ENCODE measurements around the gene TIGD1.

Gene TIGD1

GRCh38 chr2:232577841-232578240 is 27.5 kb upstream of the TIGD1 start:
- Histone ChIP-seq H3K4me2 (ENCODE audit: low read depth, low read length, poor library complexity, severe bottlenecking) (no peak overlapping the region), H3K9me2 (replicated peaks; ENCODE audit: low read depth, low read length) (no peaks in the 10 kb centered on the region), H3K79me2 (ENCODE audit: insufficient read depth, low read length) (no peaks in the 10 kb centered on the region), H2AFZ (ENCODE audit: low read length) (no peak overlapping the region), H3K9me3 (ENCODE audit: insufficient read depth, low read depth, low read length) (no peaks in the 10 kb centered on the region), H3K9ac (ENCODE audit: low read depth, low read length, poor library complexity, severe bottlenecking) (no peak overlapping the region), H3K27me3 (ENCODE audit: insufficient read depth, low read length, poor library complexity, severe bottlenecking) (no peaks in the 10 kb centered on the region), H3K4me1 (ENCODE audit: insufficient read depth, low read length, poor library complexity, severe bottlenecking) (peaks cover 13% of the 10 kb centered on the region), H4K20me1 (ENCODE audit: insufficient read depth, low read length, poor library complexity, severe bottlenecking) (no peaks in the 10 kb centered on the region), H3K36me3 (ENCODE audit: insufficient read depth, low read length) (peaks cover 21% of the 10 kb centered on the region; the same call in 1 of the 2 replicates), H3K4me3 (ENCODE audit: low read length, poor library complexity, severe bottlenecking) (no peak overlapping the region), H3F3A (ENCODE audit: low read depth) (no peaks in the 10 kb centered on the region)
- no peak for TF ChIP-seq CTCF (conservative IDR thresholded peaks at IDR 0.05; ENCODE audit: low read length)
- no peak for TF ChIP-seq EZH2phosphoT487 (IDR thresholded peaks at IDR 0.05; ENCODE audit: borderline replicate concordance)

GRCh38 chr2:232576995-232577394 is 26.6 kb upstream of the TIGD1 start:
- no peaks in the 10 kb centered on the region for H3K79me2 ChIP-seq (ENCODE audit: insufficient read depth, low read length)
- H3K9ac ChIP-seq (ENCODE audit: low read depth, low read length, poor library complexity, severe bottlenecking): no peak overlapping the region
- H3K9me2 ChIP-seq (replicated peaks; ENCODE audit: low read depth, low read length): no peaks in the 10 kb centered on the region
- no peak for TF ChIP-seq EZH2phosphoT487 (IDR thresholded peaks at IDR 0.05; ENCODE audit: borderline replicate concordance)
- TF ChIP-seq CTCF (conservative IDR thresholded peaks at IDR 0.05; ENCODE audit: low read length): no peak
- H4K20me1 ChIP-seq (ENCODE audit: insufficient read depth, low read length, poor library complexity, severe bottlenecking): no peaks in the 10 kb centered on the region
- no peaks in the 10 kb centered on the region for H3K27me3 ChIP-seq (ENCODE audit: insufficient read depth, low read length, poor library complexity, severe bottlenecking)
- no peaks in the 10 kb centered on the region for H3K9me3 ChIP-seq (ENCODE audit: insufficient read depth, low read depth, low read length)
- H3K4me3 ChIP-seq (ENCODE audit: low read length, poor library complexity, severe bottlenecking): no peak overlapping the region
- no peak overlapping the region for H2AFZ ChIP-seq (ENCODE audit: low read length)
- peaks cover 22% of the 10 kb centered on the region; the same call in 1 of the 2 replicates for H3K36me3 ChIP-seq (ENCODE audit: insufficient read depth, low read length)
- H3K4me1 ChIP-seq (ENCODE audit: insufficient read depth, low read length, poor library complexity, severe bottlenecking): peaks cover 13% of the 10 kb centered on the region
- no peak overlapping the region for H3K4me2 ChIP-seq (ENCODE audit: low read depth, low read length, poor library complexity, severe bottlenecking)
- no peaks in the 10 kb centered on the region for H3F3A ChIP-seq (ENCODE audit: low read depth)

- Histone ChIP-seq H3K4me3 (ENCODE audit: low read length, poor library complexity, severe bottlenecking) (no peak overlapping the region), H3K4me1 (ENCODE audit: insufficient read depth, low read length, poor library complexity, severe bottlenecking) (peaks cover 11% of the 10 kb centered on the region), H4K20me1 (ENCODE audit: insufficient read depth, low read length, poor library complexity, severe bottlenecking) (no peaks in the 10 kb centered on the region), H3K79me2 (ENCODE audit: insufficient read depth, low read length) (no peaks in the 10 kb centered on the region), H3K36me3 (ENCODE audit: insufficient read depth, low read length) (peaks cover 15% of the 10 kb centered on the region; the same call in 1 of the 2 replicates), H3K27me3 (ENCODE audit: insufficient read depth, low read length, poor library complexity, severe bottlenecking) (no peaks in the 10 kb centered on the region), H3F3A (ENCODE audit: low read depth) (no peaks in the 10 kb centered on the region), H3K9ac (ENCODE audit: low read depth, low read length, poor library complexity, severe bottlenecking) (no peak overlapping the region), H3K9me3 (ENCODE audit: insufficient read depth, low read depth, low read length) (no peaks in the 10 kb centered on the region), H3K4me2 (ENCODE audit: low read depth, low read length, poor library complexity, severe bottlenecking) (no peak overlapping the region), H2AFZ (ENCODE audit: low read length) (no peak overlapping the region), H3K9me2 (replicated peaks; ENCODE audit: low read depth, low read length) (no peaks in the 10 kb centered on the region)
- TF ChIP-seq CTCF (conservative IDR thresholded peaks at IDR 0.05; ENCODE audit: low read length) (no peak), EZH2phosphoT487 (IDR thresholded peaks at IDR 0.05; ENCODE audit: borderline replicate concordance) (no peak)
Observed at GRCh38 chr2:232575404-232575746, 25.0 kb upstream of the TIGD1 start.
